IPS-20b (cell line): Measurements from ENCODE around the gene GFOD1.

ENCODE experiments used
- H3K27ac ChIP-seq: one replicate; pipeline ENCODE4 v1.5.1; 2013; ENCODE audit warnings: low read length
- H3K27me3 ChIP-seq: 2 replicates; pipeline ENCODE4 v1.6.1; 2013; ENCODE audit warnings: mild to moderate bottlenecking, low read length, inconsistent platforms; ENCODE audit not compliant: insufficient read depth
- H3K36me3 ChIP-seq: 2 replicates; pipeline ENCODE4 v1.6.1; 2013; ENCODE audit warnings: low read depth, mild to moderate bottlenecking, inconsistent platforms, low read length, moderate library complexity; ENCODE audit not compliant: insufficient read depth
- H3K4me1 ChIP-seq: 2 replicates; pipeline ENCODE4 v1.6.1; 2013; ENCODE audit warnings: mild to moderate bottlenecking, control low read depth, inconsistent platforms, low read length, moderate library complexity; ENCODE audit not compliant: insufficient read depth
- H3K4me3 ChIP-seq: 2 replicates; pipeline ENCODE4 v1.5.1; 2013; ENCODE audit warnings: mild to moderate bottlenecking, low read length, inconsistent platforms
- H3K9ac ChIP-seq: 2 replicates; pipeline ENCODE4 v1.6.1; 2013; ENCODE audit warnings: low read depth, mild to moderate bottlenecking, inconsistent platforms, low read length, moderate library complexity
- H3K9me3 ChIP-seq: 2 replicates; pipeline ENCODE4 v1.6.1; 2013; ENCODE audit warnings: mild to moderate bottlenecking, low read depth, low read length, inconsistent platforms; ENCODE audit not compliant: insufficient read depth

The GFOD1 gene

GRCh38 chr6:13358511-13358910, 128.9 kb downstream of the GFOD1 start:
- Histone ChIP-seq H3K4me1 (peaks cover 23% of the 10 kb centered on the region), H3K27me3 (no peaks in the 10 kb centered on the region), H3K27ac (no peak overlapping the region), H3K9me3 (no peaks in the 10 kb centered on the region), H3K9ac (no peak overlapping the region), H3K36me3 (no peaks in the 10 kb centered on the region), H3K4me3 (no peak overlapping the region)

DNA sequence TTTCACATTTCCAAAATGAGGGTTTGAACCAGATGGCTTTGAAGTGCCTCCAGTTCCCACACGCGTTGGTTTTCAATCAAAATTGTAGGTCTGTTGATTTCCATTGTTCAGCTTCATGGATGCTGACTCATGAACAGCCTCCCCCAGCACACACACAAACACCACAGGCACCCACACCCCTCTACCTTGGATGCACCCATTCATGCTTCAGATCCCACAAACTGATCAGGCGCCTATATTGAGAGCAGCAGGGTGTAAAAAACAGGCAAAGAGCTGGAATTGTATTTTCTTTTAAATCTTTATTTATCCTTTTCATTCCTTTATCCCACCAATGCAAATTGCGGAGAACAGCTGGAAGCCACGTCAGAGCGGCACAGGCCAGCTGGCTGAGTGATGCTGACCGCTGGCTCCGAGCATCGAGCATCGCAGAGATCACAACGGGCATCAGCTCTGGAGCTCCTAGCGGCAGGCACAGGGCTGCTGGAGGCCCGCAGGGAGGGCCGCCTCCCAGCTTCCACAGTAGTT, 129.8 kb downstream of the GFOD1 start:
- Histone ChIP-seq H3K27me3 (no peaks in the 10 kb centered on the region), H3K9ac (no peak overlapping the region), H3K27ac (no peak overlapping the region), H3K9me3 (no peaks in the 10 kb centered on the region), H3K4me3 (no peak overlapping the region), H3K36me3 (no peaks in the 10 kb centered on the region), H3K4me1 (peaks cover 23% of the 10 kb centered on the region)

- Histone ChIP-seq H3K27me3 (no peaks in the 10 kb centered on the region), H3K9me3 (no peaks in the 10 kb centered on the region), H3K9ac (no peak overlapping the region), H3K4me1 (peaks cover 23% of the 10 kb centered on the region), H3K4me3 (no peak overlapping the region), H3K27ac (no peak overlapping the region), H3K36me3 (no peaks in the 10 kb centered on the region)
These were observed 131.2 kb downstream of the GFOD1 start for GRCh38 chr6:13355999-13356785.

- Histone ChIP-seq H3K27ac (no peak overlapping the region), H3K36me3 (no peaks in the 10 kb centered on the region), H3K4me3 (no peak overlapping the region), H3K4me1 (peaks cover 27% of the 10 kb centered on the region), H3K9me3 (no peaks in the 10 kb centered on the region), H3K9ac (no peak overlapping the region), H3K27me3 (no peaks in the 10 kb centered on the region)
These were observed 132.1 kb downstream of the GFOD1 start for GRCh38 chr6:13355043-13355945.

GRCh38 chr6:13354331-13355042, 132.9 kb downstream of the GFOD1 start:
- Histone ChIP-seq H3K4me3 (no peak overlapping the region), H3K27me3 (no peaks in the 10 kb centered on the region), H3K27ac (no peak overlapping the region), H3K36me3 (no peaks in the 10 kb centered on the region), H3K9me3 (no peaks in the 10 kb centered on the region), H3K9ac (no peak overlapping the region), H3K4me1 (peaks cover 22% of the 10 kb centered on the region)

DNA sequence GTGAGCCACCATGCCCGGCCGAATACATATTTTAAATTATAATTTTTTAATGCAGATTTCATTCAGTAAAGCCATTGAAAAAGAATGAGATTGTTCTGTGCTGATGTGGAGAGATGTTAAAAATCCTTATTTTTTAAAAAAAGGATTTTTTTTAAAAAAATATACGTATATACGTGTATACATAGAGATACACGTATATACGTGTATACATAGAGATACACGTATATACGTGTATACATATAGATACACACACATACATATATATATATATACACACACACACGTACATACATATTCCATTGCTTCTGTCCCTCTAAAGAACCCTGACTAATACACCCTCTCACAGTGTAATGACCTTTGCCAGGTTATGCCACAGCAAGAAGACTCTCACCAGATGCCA, 135.2 kb downstream of the GFOD1 start:
- Histone ChIP-seq H3K27ac (no peak overlapping the region), H3K36me3 (no peaks in the 10 kb centered on the region), H3K9ac (no peak overlapping the region), H3K27me3 (no peaks in the 10 kb centered on the region), H3K9me3 (no peaks in the 10 kb centered on the region), H3K4me3 (no peak overlapping the region), H3K4me1 (peaks cover 18% of the 10 kb centered on the region)

DNA sequence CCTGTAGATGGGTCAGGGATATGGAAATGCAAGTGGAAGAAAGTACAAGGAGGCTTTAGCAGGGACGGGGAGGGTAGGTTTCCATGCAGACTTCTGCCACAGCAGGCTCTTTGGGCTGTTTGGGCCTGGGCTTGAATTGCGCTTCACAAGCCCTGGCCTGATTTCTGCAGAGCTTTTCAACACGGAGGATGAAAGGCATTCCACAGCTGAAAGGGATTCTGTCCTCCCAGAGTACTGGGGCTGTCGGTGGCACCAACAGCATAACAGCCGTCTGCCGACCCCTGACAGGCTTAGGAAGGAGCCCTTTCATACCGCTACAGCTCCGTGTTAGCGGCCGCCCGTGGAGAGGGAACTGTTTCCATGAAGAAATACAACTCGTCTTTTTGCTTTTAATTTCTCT, 136.1 kb downstream of the GFOD1 start:
- Histone ChIP-seq H3K9ac (no peak overlapping the region), H3K27ac (no peak overlapping the region), H3K4me1 (peaks cover 11% of the 10 kb centered on the region; the same call in 1 of the 2 replicates)

GRCh38 chr6:13349811-13350506, 137.4 kb downstream of the GFOD1 start:
- no peaks in the 10 kb centered on the region for H3K27me3 ChIP-seq
- peaks cover 3% of the 10 kb centered on the region; the same call in 1 of the 2 replicates for H3K4me1 ChIP-seq
- no peak overlapping the region for H3K9ac ChIP-seq
- no peak overlapping the region for H3K4me3 ChIP-seq
- H3K27ac ChIP-seq: no peak overlapping the region
- H3K36me3 ChIP-seq: no peaks in the 10 kb centered on the region
- H3K9me3 ChIP-seq: no peaks in the 10 kb centered on the region

More for the DNA sequence above, 136.1 kb downstream of the GFOD1 start:
- Histone ChIP-seq H3K9me3 (no peaks in the 10 kb centered on the region), H3K27me3 (no peaks in the 10 kb centered on the region), H3K4me3 (no peak overlapping the region), H3K36me3 (no peaks in the 10 kb centered on the region)

DNA sequence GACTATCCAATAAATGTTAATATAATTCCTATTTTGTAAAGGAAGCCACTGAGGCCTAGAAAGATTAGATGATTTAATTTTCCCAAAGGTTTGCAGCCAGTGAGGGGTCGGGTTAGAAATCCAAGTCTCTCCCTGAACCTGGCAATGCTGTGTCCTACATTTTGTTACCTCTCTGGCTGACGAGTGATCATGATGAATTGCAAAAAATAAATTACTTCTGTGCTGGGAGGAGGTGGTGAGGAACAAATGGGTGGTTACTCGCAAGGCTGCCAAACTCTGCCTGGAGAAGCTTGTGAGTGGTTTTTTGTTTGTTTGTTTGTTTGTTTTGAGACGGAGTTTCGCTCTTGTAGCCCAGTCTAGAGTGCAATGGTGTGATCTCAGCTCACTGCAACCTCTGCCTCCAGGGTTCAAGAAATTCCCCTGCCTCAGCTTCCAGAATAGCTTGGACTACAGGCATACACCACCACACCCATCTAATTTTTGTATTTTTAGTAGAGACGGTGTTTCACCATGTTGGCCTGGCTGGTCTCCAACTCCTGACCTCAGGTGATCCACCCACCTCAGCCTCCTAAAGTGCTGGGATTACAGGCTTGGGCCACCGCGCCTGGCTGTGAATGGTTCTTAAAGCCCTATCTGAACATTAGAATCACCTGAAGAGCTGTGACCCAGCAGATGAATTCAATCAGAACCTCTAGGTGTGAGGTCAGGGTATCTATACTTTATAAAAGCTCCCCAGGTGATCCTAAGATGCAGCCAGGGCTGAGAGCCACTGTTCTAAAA, 138.9 kb downstream of the GFOD1 start:
- H3K9me3 ChIP-seq: no peaks in the 10 kb centered on the region
- peaks cover 3% of the 10 kb centered on the region; the same call in 1 of the 2 replicates for H3K4me1 ChIP-seq
- H3K9ac ChIP-seq: no peak overlapping the region
- no peak overlapping the region for H3K27ac ChIP-seq
- H3K27me3 ChIP-seq: no peaks in the 10 kb centered on the region
- H3K4me3 ChIP-seq: no peak overlapping the region
- H3K36me3 ChIP-seq: no peaks in the 10 kb centered on the region

GRCh38 chr6:13346245-13346644, 141.2 kb downstream of the GFOD1 start:
- H3K27ac ChIP-seq: no peak overlapping the region
- H3K27me3 ChIP-seq: no peaks in the 10 kb centered on the region
- H3K9ac ChIP-seq: no peak overlapping the region
- no peaks in the 10 kb centered on the region for H3K9me3 ChIP-seq
- no peak overlapping the region for H3K4me3 ChIP-seq
- H3K36me3 ChIP-seq: no peaks in the 10 kb centered on the region
- peaks cover 3% of the 10 kb centered on the region; the same call in 1 of the 2 replicates for H3K4me1 ChIP-seq
